ENCODE measurements around the gene MACC1. TPM values are rescaled to one million over a fixed set of nuclear protein-coding genes. Genes with fewer than 3 reads are reported as not detected.
A peak's percentile ranks its signal among the peaks of the same experiment; 100 is the strongest.

MACC1 gene
- total RNA-seq, result under 1 TPM; 0.18 to 0.20 TPM

GRCh38 chr7:20217193-20217948 lies at the start of gene MACC1:
MACC1 (minus strand) TSS chr7:20217384; CDS start chr7:20161862, 55,522 bp downstream.
- DNase-seq, result peak; percentile 16

GRCh38 chr7:20264623-20265022 lies 47.4 kb upstream of the MACC1 start:
- DNase-seq, result no peak
- ChIA-PET POLR2A (no interaction called here), CTCF (no interaction called here)

More at GRCh38 chr7:20217193-20217948, at the start of gene MACC1:
- no peaks in the 10 kb centered on the region for H3K9me3 Mint-ChIP-seq
- no peaks in the 10 kb centered on the region for H3K4me1 Mint-ChIP-seq
- POLR2A ChIA-PET, result no interaction called here
- H3K4me3 Mint-ChIP-seq, result no peak within 1 kb of the TSS
- no peaks in the 10 kb centered on the region for H3K27me3 Mint-ChIP-seq
- H3K36me3 Mint-ChIP-seq (ENCODE audit: low read depth), result no peaks in the 10 kb centered on the region
- CTCF ChIA-PET, result no interaction called here
- no peak within 1 kb of the TSS for H3K27ac Mint-ChIP-seq

GRCh38 chr7:20260223-20260622 lies 43.0 kb upstream of the MACC1 start:
- H3K4me3 Mint-ChIP-seq, result no peak overlapping the region
- CTCF ChIA-PET, result no interaction called here
- H3K27ac Mint-ChIP-seq, result no peak overlapping the region
- DNase-seq, result no peak
- POLR2A ChIA-PET, result no interaction called here
- no peaks in the 10 kb centered on the region for H3K36me3 Mint-ChIP-seq (ENCODE audit: low read depth)
- no peaks in the 10 kb centered on the region for H3K27me3 Mint-ChIP-seq
- H3K4me1 Mint-ChIP-seq, result no peaks in the 10 kb centered on the region
- H3K9me3 Mint-ChIP-seq, result no peaks in the 10 kb centered on the region

More at GRCh38 chr7:20264623-20265022, 47.4 kb upstream of the MACC1 start:
- no peaks in the 10 kb centered on the region for H3K9me3 Mint-ChIP-seq
- no peak overlapping the region for H3K27ac Mint-ChIP-seq
- no peaks in the 10 kb centered on the region for H3K4me1 Mint-ChIP-seq
- no peak overlapping the region for H3K4me3 Mint-ChIP-seq
- no peaks in the 10 kb centered on the region for H3K36me3 Mint-ChIP-seq (ENCODE audit: low read depth)
- H3K27me3 Mint-ChIP-seq, result no peaks in the 10 kb centered on the region

- no peak for DNase-seq
- H3K4me3 Mint-ChIP-seq, result no peak overlapping the region
- H3K4me1 Mint-ChIP-seq, result no peaks in the 10 kb centered on the region
- H3K9me3 Mint-ChIP-seq, result no peaks in the 10 kb centered on the region
- H3K27ac Mint-ChIP-seq, result no peak overlapping the region
- no peaks in the 10 kb centered on the region for H3K36me3 Mint-ChIP-seq (ENCODE audit: low read depth)
- ChIA-PET POLR2A (no interaction called here), CTCF (no interaction called here)
- no peaks in the 10 kb centered on the region for H3K27me3 Mint-ChIP-seq
Measured at GRCh38 chr7:20257212-20257611, 40.0 kb upstream of the MACC1 start.

GRCh38 chr7:20249920-20250319 lies 32.7 kb upstream of the MACC1 start:
- CTCF ChIA-PET, result no interaction called here
- DNase-seq, result no peak
- H3K36me3 Mint-ChIP-seq (ENCODE audit: low read depth), result no peaks in the 10 kb centered on the region
- H3K4me3 Mint-ChIP-seq, result no peak overlapping the region
- H3K27ac Mint-ChIP-seq, result no peak overlapping the region
- H3K4me1 Mint-ChIP-seq, result no peaks in the 10 kb centered on the region
- POLR2A ChIA-PET, result no interaction called here
- H3K27me3 Mint-ChIP-seq, result no peaks in the 10 kb centered on the region
- H3K9me3 Mint-ChIP-seq, result no peaks in the 10 kb centered on the region

- Mint-ChIP-seq H3K4me3 (no peak overlapping the region), H3K27me3 (no peaks in the 10 kb centered on the region), H3K9me3 (no peaks in the 10 kb centered on the region), H3K4me1 (no peaks in the 10 kb centered on the region), H3K36me3 (ENCODE audit: low read depth) (no peaks in the 10 kb centered on the region), H3K27ac (no peak overlapping the region)
- CTCF ChIA-PET, result no interaction called here
- POLR2A ChIA-PET, result no interaction called here
- no peak for DNase-seq
Measured at GRCh38 chr7:20249376-20249775, 32.2 kb upstream of the MACC1 start.

- ChIA-PET CTCF (no interaction called here), POLR2A (no interaction called here)
- Mint-ChIP-seq H3K9me3 (no peaks in the 10 kb centered on the region), H3K4me1 (no peaks in the 10 kb centered on the region), H3K4me3 (no peak overlapping the region), H3K27me3 (no peaks in the 10 kb centered on the region), H3K36me3 (ENCODE audit: low read depth) (no peaks in the 10 kb centered on the region), H3K27ac (no peak overlapping the region)
- DNase-seq, result no peak
Measured at GRCh38 chr7:20246236-20246635, 29.1 kb upstream of the MACC1 start.

GRCh38 chr7:20244334-20245120 lies 27.3 kb upstream of the MACC1 start:
- no peaks in the 10 kb centered on the region for H3K27me3 Mint-ChIP-seq
- H3K27ac Mint-ChIP-seq, result no peak overlapping the region
- H3K4me3 Mint-ChIP-seq, result no peak overlapping the region
- POLR2A ChIA-PET, result no interaction called here
- DNase-seq, result no peak
- H3K9me3 Mint-ChIP-seq, result no peaks in the 10 kb centered on the region
- CTCF ChIA-PET, result no interaction called here
- H3K36me3 Mint-ChIP-seq (ENCODE audit: low read depth), result no peaks in the 10 kb centered on the region
- peaks cover 3% of the 10 kb centered on the region for H3K4me1 Mint-ChIP-seq

GRCh38 chr7:20241911-20242261 lies 24.7 kb upstream of the MACC1 start:
- Mint-ChIP-seq H3K4me1 (peaks cover 12% of the 10 kb centered on the region), H3K27me3 (no peaks in the 10 kb centered on the region), H3K9me3 (no peaks in the 10 kb centered on the region), H3K36me3 (ENCODE audit: low read depth) (no peaks in the 10 kb centered on the region), H3K4me3 (no peak overlapping the region), H3K27ac (no peak overlapping the region)
- POLR2A ChIA-PET, result no interaction called here
- CTCF ChIA-PET, result no interaction called here
- DNase-seq, result no peak

GRCh38 chr7:20241194-20241910 lies 24.2 kb upstream of the MACC1 start:
- Mint-ChIP-seq H3K27ac (no peak overlapping the region), H3K27me3 (no peaks in the 10 kb centered on the region), H3K4me3 (no peak overlapping the region), H3K9me3 (no peaks in the 10 kb centered on the region), H3K4me1 (peaks cover 12% of the 10 kb centered on the region), H3K36me3 (ENCODE audit: low read depth) (no peaks in the 10 kb centered on the region)
- DNase-seq, result no peak
- ChIA-PET CTCF (no interaction called here), POLR2A (no interaction called here)

GRCh38 chr7:20240080-20240926 lies 23.1 kb upstream of the MACC1 start:
- peaks cover 12% of the 10 kb centered on the region for H3K4me1 Mint-ChIP-seq
- no peak overlapping the region for H3K27ac Mint-ChIP-seq
- no peaks in the 10 kb centered on the region for H3K36me3 Mint-ChIP-seq (ENCODE audit: low read depth)
- DNase-seq, result no peak
- no peaks in the 10 kb centered on the region for H3K9me3 Mint-ChIP-seq
- H3K4me3 Mint-ChIP-seq, result no peak overlapping the region
- ChIA-PET CTCF (no interaction called here), POLR2A (no interaction called here)
- peaks cover 2% of the 10 kb centered on the region for H3K27me3 Mint-ChIP-seq

GRCh38 chr7:20238754-20239324 lies 21.7 kb upstream of the MACC1 start:
- Mint-ChIP-seq H3K36me3 (ENCODE audit: low read depth) (no peaks in the 10 kb centered on the region), H3K9me3 (no peaks in the 10 kb centered on the region), H3K4me1 (peaks cover 12% of the 10 kb centered on the region), H3K27me3 (peaks cover 2% of the 10 kb centered on the region), H3K4me3 (no peak overlapping the region), H3K27ac (no peak overlapping the region)
- DNase-seq, result no peak
- POLR2A ChIA-PET, result no interaction called here
- CTCF ChIA-PET, result no interaction called here
